IMR-90 (cell line): Measurements from ENCODE around the gene MTMR8. TPM values are rescaled to one million over a fixed set of nuclear protein-coding genes. Genes with fewer than 3 reads are reported as not detected.

ENCODE experiments used
- ATAC-seq: fragments of 200-7000 bp; cut with Tn5 transposase; 2 replicates; pipeline ENCODE4 v1.9.1; 2020; ENCODE audit warnings: low read depth, mild to moderate bottlenecking, moderate library complexity
- BruUV-seq: library from RNA; stranded (reverse); fragments of 400-500 nt; replicated peaks from 2 replicates; lab custom pipeline; 2021; lab: Mats Ljungman, UMichigan
- CTCF ChIA-PET: fragments of 300-600 bp; formaldehyde crosslinking; extraction: SDS; loops from one replicate; lab custom pipeline; 2021; ENCODE audit warnings: antibody characterized with exemption; lab: Yijun Ruan, JAX
- POLR2A ChIA-PET: fragments of 300-600 bp; sonication (Branson Sonifier 250); formaldehyde crosslinking; loops from one replicate; lab custom pipeline; 2022; ENCODE audit warnings: antibody characterized with exemption; ENCODE audit not compliant: unreplicated experiment; lab: Charles Lee
- DNase-seq: peaks from one replicate; pipeline ENCODE4 v3.0.0; 2013
- H2AFZ ChIP-seq: replicated peaks from 2 replicates; pipeline ENCODE3; 2013; ENCODE audit warnings: low read length, mild to moderate bottlenecking; ENCODE audit not compliant: poor library complexity
- H2AK5ac ChIP-seq: 2 replicates; pipeline ENCODE4 v1.6.1; 2013; ENCODE audit warnings: low read depth, low read length, inconsistent platforms
- H2AK9ac ChIP-seq: replicated peaks from 2 replicates; pipeline ENCODE3; 2013; ENCODE audit warnings: mild to moderate bottlenecking, low read depth, low read length, moderate library complexity; ENCODE audit not compliant: poor library complexity
- H2BK120ac ChIP-seq: 2 replicates; pipeline ENCODE4 v1.6.1; 2013; ENCODE audit warnings: low read depth, low read length, inconsistent platforms
- H2BK15ac ChIP-seq: 3 replicates; pipeline ENCODE4 v1.6.1; 2013; ENCODE audit warnings: low read depth, low read length, inconsistent platforms
- H2BK20ac ChIP-seq: 2 replicates; pipeline ENCODE4 v1.6.1; 2013; ENCODE audit warnings: low read depth, mild to moderate bottlenecking, inconsistent platforms, low read length, moderate library complexity
- H2BK5ac ChIP-seq: 2 replicates; pipeline ENCODE4 v1.6.1; 2013; ENCODE audit warnings: mild to moderate bottlenecking, low read depth, low read length, inconsistent platforms; ENCODE audit not compliant: poor library complexity, severe bottlenecking
- H3K14ac ChIP-seq: replicated peaks from 2 replicates; pipeline ENCODE4 v1.6.1; 2013; ENCODE audit warnings: low read depth, low read length, inconsistent platforms
- H3K18ac ChIP-seq: 2 replicates; pipeline ENCODE4 v1.6.1; 2013; ENCODE audit warnings: low read depth, low read length, control low read depth
- H3K23ac ChIP-seq: 2 replicates; pipeline ENCODE4 v1.6.1; 2013; ENCODE audit warnings: low read depth, low read length, inconsistent platforms
- H3K27ac ChIP-seq: 2 replicates; pipeline ENCODE4 v1.5.1; 2013; ENCODE audit warnings: mild to moderate bottlenecking, control low read depth, low read length; ENCODE audit not compliant: insufficient read depth
- H3K27me3 ChIP-seq: 2 replicates; pipeline ENCODE4 v1.6.1; 2013; ENCODE audit warnings: low read length; ENCODE audit not compliant: control insufficient read depth, insufficient read depth
- H3K36me3 ChIP-seq: 2 replicates; pipeline ENCODE4 v1.6.1; 2013; ENCODE audit warnings: low read length, mixed read lengths; ENCODE audit not compliant: control insufficient read depth, insufficient read depth
- H3K4ac ChIP-seq: 2 replicates; pipeline ENCODE4 v1.6.1; 2013; ENCODE audit warnings: low read depth, low read length, inconsistent platforms
- H3K4me1 ChIP-seq: 2 replicates; pipeline ENCODE4 v1.6.1; 2013; ENCODE audit warnings: low read length, mixed read lengths; ENCODE audit not compliant: control insufficient read depth, insufficient read depth
- H3K4me2 ChIP-seq: 2 replicates; pipeline ENCODE4 v1.6.1; 2013; ENCODE audit warnings: low read depth, mild to moderate bottlenecking, control low read depth, low read length, moderate library complexity
- H3K4me3 ChIP-seq: 2 replicates; pipeline ENCODE4 v1.5.1; 2013; ENCODE audit warnings: low read depth, mild to moderate bottlenecking, control low read depth, low read length, moderate library complexity; ENCODE audit not compliant: insufficient read depth
- H3K56ac ChIP-seq: 2 replicates; pipeline ENCODE4 v1.6.1; 2013; ENCODE audit warnings: low read length, inconsistent platforms; ENCODE audit not compliant: insufficient read depth; ENCODE audit errors: extremely low read depth
- H3K79me1 ChIP-seq, 2 experiments: 2 replicates each; pipeline ENCODE4 v1.6.1; 2013; ENCODE audit warnings: low read length in 2 of 2, inconsistent platforms in 1 of 2, low read depth in 1 of 2
- H3K9ac ChIP-seq: 2 replicates; pipeline ENCODE4 v1.6.1; 2013; ENCODE audit warnings: low read depth, low read length, control low read depth
- H3K9me1 ChIP-seq: 2 replicates; pipeline ENCODE4 v1.6.1; 2013; ENCODE audit warnings: low read length, inconsistent platforms; ENCODE audit not compliant: insufficient read depth
- H3K9me3 ChIP-seq: 2 replicates; pipeline ENCODE4 v1.6.1; 2013; ENCODE audit warnings: low read length; ENCODE audit not compliant: control insufficient read depth, insufficient read depth
- H4K20me1 ChIP-seq: 2 replicates; pipeline ENCODE4 v1.6.1; 2013; ENCODE audit warnings: low read length, inconsistent platforms; ENCODE audit not compliant: insufficient read depth
- H4K5ac ChIP-seq: 2 replicates; pipeline ENCODE4 v1.6.1; 2013; ENCODE audit warnings: mild to moderate bottlenecking, low read depth, low read length, control low read depth
- H4K8ac ChIP-seq, 2 experiments: 2 replicates each; pipeline ENCODE4 v1.6.1; 2013; ENCODE audit warnings: low read depth in 2 of 2, low read length in 2 of 2, control low read depth in 1 of 2, inconsistent platforms in 1 of 2
- H4K91ac ChIP-seq: 2 replicates; pipeline ENCODE4 v1.6.1; 2013; ENCODE audit warnings: low read depth, low read length, inconsistent platforms; ENCODE audit not compliant: insufficient read depth
- FOS ChIP-seq: fragments of 150-350 bp; IDR thresholded peaks from 2 replicates; pipeline ENCODE4 v1.6.1; 2016; ENCODE audit warnings: low read depth, low read length
- MAFK ChIP-seq: IDR thresholded peaks from 2 replicates; pipeline ENCODE4 v1.6.1; 2012; ENCODE audit warnings: low read depth, low read length, improper control_type of control experiment
- whole genome bisulfite sequencing, 2 experiments: methylation state at CpG; one replicate each; pipeline versions ENCODE4 v1.1.5 to v1.1.7; 2013; ENCODE audit warnings: missing lambda C conversion rate in 2 of 2; ENCODE audit not compliant: insufficient read length in 1 of 2; ENCODE audit errors: extremely low coverage in 2 of 2; 5-methylcytosine and 5-hydroxymethylcytosine counted together
- dilution Hi-C: fragments of 300-500 bp; cut with HindIII; formaldehyde crosslinking; loops from one replicate; pipeline ENCODE4 v1.14.3; 2018; ENCODE audit warnings: low sequenced_read_pairs; ENCODE audit not compliant: unreplicated experiment
- in situ Hi-C: fragments of 300-500 bp; cut with MboI; formaldehyde crosslinking; loops from 3 replicates; pipeline ENCODE4 v1.14.3; 2019; ENCODE audit warnings: low sequenced_read_pairs, inconsistent platforms, mixed read lengths
- intact Hi-C: fragments of 100-400 bp; cut with micrococcal nuclease; formaldehyde crosslinking; loops from 2 replicates; pipeline ENCODE4 v1.10.0; 2022
- polyA plus RNA-seq, 3 experiments: library from polyadenylated mRNA; depleted of rRNA; stranded (reverse); fragments of >200 nt; gene quantifications; 2 replicates each; pipeline ENCODE4 v1.2.3, GENCODE V29; 2012; ENCODE audit warnings: low replicate concordance in 1 of 3
- total RNA-seq: library from RNA; depleted of rRNA; stranded (reverse); fragments of >200 nt; gene quantifications from 2 replicates; pipeline ENCODE4 v1.2.3, GENCODE V29; 2012

MTMR8 gene
- total and polyA plus RNA-seq, 2 of the 4 experiments (the other 2 are of a cell fraction) = not detected

DNA sequence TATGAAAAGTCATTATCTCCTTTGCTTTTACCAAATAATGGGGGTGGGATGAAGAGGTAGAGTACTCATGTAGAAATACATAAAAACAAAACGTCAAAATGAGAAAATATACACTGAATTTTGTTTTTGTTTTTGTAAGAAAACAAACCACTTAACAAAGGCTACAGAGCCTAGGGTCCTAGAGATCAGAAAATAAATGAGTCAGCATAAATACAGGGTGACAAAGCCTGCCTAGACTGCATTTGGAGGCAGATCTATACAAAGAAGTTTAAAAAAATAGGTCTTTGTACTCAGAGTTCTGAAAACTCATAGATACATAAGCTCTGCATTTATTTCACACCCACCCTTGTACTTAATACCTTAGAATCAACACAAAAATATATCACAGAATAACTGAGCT is 52.4 kb downstream of the MTMR8 start:
- Histone ChIP-seq H3K4me1 (no peaks in the 10 kb centered on the region), H2AK5ac (no peak overlapping the region), H4K8ac (no peak overlapping the region), H3K4me2 (no peak overlapping the region), H2BK5ac (no peak overlapping the region), H2BK20ac (no peak overlapping the region), H2AK9ac (no peak overlapping the region), H2BK120ac (no peak overlapping the region), H3K18ac (no peak overlapping the region), H3K79me1 (no peaks in the 10 kb centered on the region), H3K4me3 (no peak overlapping the region), H3K9me1 (no peaks in the 10 kb centered on the region), H3K14ac (no peak overlapping the region), H3K36me3 (no peaks in the 10 kb centered on the region), H2BK15ac (no peak overlapping the region), H3K9ac (no peak overlapping the region), H3K27ac (no peak overlapping the region), H3K56ac (no peak overlapping the region), H4K5ac (no peak overlapping the region), H3K9me3 (no peaks in the 10 kb centered on the region), H3K23ac (no peak overlapping the region), H4K20me1 (no peaks in the 10 kb centered on the region), H3K27me3 (no peaks in the 10 kb centered on the region), H2AFZ (no peak overlapping the region), H3K4ac (no peak overlapping the region), H4K91ac (no peak overlapping the region)
- DNase-seq = no peak
- TF ChIP-seq MAFK = peak; percentile 87
- TF ChIP-seq FOS = no peak
- CTCF ChIA-PET = no interaction called here
- POLR2A ChIA-PET = no interaction called here
- BruUV-seq = no TSS peak
- dilution Hi-C loops (no loop called here), intact Hi-C loops (no loop called here), in situ Hi-C loops (no loop called here)
- no CpG with 5 or more reads among the region's 1 CpG for WGBS, 2 experiments
- ATAC-seq = no peak
